GM18498 (cell line): Measurements from ENCODE around the gene TESK2.
"Not testable (repeated sequence)": the region's sequence is repeated elsewhere in the genome, so short reads cannot be mapped to it uniquely, and the experiment has no call there.

ENCODE experiments used
- ATAC-seq: cut with Tn5 transposase; IDR thresholded peaks from one replicate; pipeline ENCODE4 v1.9.1; 2021; ENCODE audit warnings: mild to moderate bottlenecking, moderate library complexity; ENCODE audit not compliant: unreplicated experiment

The TESK2 gene

DNA sequence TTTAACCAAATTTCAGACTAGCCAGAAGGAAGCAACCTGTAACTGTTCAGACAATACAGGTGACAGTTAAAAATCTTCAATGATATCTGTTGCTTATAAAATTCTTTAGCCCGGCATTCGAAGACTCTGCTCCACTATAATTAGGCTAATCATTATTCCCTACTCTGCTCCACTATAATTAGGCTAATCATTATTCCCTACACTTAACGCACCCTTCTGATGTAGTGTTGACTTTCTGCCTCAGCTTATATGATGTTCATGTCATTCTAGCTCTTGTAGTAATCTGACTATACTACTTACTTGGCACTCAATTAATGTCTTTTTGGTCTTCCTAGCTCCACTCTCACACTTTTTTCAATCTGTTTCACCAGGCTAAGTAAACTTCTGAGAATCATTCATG lies 13.3 kb downstream of the TESK2 start:
- no peak for ATAC-seq

DNA sequence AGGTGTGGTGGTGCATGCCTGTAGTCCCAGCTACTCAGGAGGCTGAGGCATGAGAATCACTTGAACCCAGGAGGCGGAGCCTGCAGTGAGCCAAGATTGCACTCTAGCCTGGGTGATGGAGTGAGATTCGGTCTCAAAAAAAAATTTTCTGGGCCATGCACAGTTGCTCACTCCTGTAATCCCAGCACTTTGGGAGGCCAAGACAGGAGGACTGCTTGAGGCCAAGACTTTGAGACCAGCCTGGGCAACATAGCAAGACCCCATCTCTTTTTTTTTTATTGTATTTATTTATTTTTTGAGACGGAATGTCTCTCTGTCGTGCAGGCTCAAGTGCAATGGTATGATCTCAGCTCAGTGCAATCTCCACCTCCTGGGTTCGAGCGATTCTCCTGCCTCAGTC lies 16.8 kb downstream of the TESK2 start:
- ATAC-seq, result not testable (repeated sequence)

DNA sequence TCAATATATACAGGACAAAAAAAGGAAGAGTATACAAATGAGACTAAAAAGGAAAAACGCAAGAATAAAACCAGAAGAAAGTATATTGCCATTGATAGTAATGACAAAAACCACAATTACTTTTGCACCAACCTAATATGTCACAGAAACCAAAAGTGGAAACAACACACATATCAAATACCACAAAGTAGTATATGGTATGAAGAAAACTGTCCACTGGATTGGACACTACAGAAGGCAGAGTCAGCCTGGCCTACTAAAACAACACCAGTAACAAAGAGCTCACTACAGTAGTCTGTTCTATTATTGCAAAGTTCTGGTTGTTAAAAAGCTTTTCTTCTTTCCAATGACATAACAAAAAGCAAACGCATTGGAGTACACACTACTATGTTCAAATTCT lies 17.7 kb downstream of the TESK2 start:
- peak; percentile 55 for ATAC-seq

DNA sequence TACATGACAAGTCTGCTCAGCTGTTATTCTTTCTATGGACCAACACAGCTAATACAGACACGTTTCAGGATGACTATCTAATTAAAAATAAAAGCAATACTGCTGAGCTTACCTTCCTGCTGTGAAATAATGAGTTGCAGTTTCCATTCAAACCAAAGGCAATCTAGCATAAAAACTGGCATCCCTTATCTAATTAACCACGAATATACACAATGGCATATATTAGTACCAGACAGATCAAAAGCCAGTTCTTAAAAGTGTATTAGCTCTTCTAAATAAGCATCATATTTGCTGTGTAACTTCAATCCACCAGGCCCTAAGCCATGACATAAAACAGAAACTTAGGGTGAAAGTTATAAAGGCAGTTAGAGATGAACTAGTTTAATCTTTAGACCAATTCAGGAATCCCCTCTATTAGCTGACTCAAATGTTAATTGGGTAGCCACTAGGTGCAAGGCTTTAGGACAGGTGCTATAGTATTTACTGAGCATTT lies 20.6 kb downstream of the TESK2 start:
- no peak for ATAC-seq

DNA sequence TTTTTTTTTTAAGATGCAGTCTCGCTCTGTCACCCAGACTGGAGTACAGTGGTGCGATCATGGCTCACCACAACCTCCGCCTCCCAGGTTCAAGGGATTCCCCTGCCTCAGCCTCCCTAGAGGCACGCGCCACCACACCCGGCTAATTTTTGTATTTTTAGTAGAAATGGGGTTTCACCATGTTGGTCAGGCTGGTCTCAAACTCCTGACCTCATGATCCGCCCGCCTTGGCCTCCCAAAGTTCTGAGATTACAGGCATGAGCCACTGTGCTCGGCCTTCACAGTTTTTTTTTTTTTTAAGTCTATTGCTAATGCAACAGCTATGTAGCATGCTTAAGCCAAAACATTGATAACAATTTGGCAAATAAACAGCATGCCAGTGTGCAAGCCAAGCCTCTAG lies 23.6 kb downstream of the TESK2 start:
- ATAC-seq, result peak; percentile 59

DNA sequence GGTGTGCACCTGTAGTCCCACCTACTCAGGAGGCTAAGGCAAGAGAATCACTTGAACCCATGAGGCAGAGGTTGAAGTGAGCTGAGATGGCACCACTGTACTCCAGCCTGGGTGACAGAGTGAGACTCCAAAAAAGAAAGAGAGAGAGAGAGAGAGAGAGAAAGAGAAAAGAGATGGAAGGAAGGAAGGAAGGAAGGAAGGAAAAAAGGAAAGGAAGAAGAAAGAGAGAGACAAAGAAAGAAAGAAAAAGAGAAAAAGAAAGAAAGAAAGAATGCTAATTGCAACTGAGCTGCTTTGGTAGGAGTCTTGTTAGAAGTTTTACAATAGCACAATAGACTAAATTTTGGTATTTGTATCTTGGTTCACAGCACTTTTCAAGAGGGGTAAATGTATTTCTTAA lies 25.7 kb downstream of the TESK2 start:
- ATAC-seq, result no peak

DNA sequence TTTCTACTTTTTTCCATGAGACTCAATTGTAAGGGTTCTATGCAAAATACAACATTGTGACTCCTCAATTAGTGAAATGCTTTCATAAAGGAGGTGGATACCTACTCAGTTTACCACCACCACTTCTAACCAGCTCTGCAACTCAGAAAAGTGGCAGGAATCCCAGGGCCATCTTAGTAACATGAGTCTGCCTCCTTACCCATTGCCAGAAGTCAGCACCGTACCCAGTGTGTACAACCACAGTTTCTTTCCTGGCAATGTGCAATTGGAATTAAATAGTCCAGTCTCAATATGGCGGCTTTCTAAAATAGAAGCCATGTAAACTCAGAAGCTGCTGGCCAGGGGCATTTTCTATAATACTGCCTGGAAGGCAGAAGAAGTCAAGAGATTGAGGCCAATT lies 32.1 kb downstream of the TESK2 start:
- no peak for ATAC-seq

DNA sequence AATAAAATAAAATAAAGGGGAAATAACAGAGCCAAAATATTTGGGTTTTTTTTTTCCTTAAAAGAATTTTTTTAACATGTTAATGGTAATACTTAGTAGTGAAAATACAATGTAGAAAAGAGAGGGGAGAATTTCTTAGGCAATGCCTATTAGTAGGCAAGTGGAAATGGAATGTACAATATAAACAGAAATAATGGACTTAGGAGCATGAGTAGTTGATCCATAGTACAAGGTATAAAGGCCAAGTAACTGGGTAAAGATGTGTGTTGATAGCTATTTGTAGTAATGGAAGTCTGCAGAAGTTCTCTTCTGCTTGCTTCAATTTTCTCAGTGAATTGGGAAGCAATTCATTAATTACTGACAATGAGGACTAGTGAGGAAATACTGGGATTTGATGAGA lies 34.4 kb downstream of the TESK2 start:
- no peak for ATAC-seq

DNA sequence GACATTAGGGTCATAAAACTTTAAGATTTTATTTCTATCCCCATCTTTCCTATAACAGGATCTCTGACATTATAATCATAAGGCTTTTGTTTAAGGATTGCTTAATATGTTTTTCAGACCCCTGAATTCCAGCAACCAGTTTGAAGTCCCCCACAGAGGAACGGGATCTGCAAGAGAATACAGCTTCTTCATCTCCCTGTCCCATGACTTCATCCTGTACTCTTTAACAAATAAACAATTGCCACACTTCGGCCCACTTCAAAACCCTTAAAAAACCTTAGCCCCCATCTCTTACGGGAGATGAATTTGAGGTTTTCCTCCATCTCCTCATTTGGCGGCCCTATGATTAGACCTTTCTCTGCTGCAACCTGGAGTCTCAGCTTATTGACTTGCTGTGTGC lies 35.8 kb downstream of the TESK2 start:
- ATAC-seq, result no peak

DNA sequence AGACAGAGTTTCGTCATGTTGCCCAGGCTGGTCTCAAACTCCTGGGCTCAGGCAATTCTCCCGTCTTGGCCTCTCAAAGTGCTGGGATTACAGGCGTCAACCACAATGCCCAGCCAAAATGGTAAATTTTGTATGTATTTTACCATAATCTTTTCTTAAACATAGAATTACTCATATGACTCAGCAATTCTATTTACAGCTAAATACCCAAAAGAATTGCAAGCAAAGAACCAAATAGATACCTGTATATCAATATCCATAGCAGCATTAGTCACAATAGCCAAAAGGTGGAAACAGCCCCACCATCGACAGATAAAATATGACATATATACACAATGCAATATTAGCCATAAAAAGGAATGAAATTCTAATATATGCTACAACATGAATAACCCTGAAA lies 36.5 kb downstream of the TESK2 start:
- ATAC-seq, result no peak

DNA sequence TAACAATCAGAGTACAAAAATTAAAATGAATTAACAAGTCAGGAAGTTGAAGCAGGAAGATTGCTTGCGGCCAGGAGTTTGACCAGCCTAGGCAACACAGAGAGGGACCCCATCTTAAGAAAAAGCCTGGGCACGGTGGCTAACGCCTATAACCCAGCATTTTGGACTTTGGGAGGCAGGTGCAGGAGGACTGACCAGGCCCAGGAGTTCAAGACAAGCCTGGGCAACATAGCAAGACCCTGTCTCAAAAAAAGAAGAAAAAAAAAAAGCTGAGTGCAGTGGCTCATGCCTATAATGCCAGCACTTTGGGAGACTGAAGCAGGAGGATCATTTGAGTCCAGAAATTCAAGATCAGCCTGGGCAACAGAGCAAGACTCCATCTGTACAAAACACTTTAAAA lies 38.5 kb downstream of the TESK2 start:
- ATAC-seq, result no peak

DNA sequence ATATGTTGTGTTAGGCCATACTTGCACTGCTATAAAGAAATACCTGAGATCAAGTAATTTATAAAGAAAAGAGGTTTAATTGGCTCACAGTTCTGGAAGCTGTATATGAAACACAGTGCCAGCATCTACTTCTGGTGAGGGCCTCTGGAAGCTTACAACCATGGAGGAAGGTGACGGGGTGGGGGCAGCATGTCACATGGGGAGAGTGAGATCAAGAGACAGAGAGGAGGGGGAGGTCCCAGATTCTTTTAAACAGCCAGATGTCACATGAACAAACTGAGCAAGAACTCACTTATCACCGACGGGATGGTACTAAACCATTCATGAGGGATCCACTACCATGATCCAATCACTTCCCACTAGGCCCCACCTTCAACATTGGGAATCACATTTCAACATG lies 42.6 kb downstream of the TESK2 start:
- ATAC-seq, result no peak

DNA sequence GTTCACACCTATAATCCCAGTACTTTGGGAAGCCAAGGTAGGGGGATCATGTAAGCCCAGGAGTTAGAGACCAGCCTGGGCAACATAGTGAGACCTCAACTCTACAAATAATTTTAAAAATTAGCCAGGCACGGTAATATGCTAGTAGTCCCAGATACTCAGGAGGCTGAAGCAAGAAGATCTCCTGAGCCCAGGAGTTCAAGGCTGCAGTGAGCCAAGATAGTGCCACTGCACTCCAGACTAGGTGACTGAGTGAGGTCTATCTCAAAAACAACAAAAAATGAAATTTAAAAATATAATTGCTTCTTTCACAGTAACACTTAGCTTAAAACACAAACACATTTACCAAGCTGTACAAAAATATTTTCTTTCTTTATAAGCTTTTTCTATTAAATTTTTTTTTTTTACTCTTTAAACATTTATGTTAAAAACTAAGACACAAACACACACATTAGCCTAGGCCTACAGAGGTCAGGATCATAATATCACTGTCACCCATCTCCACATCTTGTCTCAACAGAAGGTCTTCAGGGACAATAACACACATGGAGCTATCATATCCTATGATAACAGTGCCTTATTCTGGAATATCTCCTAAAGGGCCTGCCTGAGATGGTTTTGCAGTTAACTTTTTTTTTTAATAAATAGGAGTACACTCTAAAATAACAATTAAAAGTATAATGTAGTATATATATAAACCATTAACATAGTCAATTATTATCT lies 43.9 kb downstream of the TESK2 start:
- ATAC-seq, result no peak

DNA sequence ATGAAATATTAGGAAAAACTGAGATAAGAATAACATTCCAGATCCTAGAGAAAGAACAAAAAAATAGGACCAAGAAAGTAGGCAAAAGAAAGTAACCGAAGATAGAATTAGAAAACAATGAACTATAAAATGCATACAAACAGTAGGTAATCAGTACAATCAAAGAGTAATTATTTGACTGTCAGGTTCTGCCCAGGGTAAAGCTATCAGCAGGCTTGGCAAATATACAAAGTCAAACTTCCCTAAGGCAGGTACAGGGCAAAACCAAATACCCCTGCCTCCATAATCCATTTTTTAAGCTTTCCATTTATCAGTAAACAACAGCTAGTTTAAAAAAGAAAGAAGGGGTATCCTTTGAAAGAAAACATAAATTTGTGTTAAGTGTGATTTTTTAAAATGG lies 44.4 kb downstream of the TESK2 start:
- ATAC-seq, result no peak

DNA sequence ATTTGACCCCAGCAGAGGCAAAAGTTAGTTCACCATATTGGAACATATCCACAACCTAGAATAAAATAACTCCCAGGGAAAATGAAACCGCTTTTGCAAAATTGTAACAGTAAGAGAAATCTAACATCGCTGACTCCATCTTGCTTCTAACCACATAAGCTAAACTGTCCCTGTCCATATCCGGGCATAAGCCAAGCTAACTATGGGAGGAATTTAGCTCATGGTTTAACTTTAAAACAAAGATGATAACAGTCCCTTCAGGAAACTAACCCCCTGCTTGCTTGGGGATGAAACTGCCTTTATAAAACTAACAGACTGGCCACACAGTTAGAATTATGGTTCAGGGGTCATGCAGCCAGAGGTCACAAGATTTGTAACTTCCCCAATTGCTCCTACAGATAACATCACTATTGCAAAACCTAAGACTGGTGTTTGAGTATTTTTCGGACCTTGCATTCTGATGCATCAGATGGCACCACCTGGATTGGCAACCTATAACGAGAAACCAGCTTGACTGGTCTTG lies 46.3 kb downstream of the TESK2 start:
- no peak for ATAC-seq

DNA sequence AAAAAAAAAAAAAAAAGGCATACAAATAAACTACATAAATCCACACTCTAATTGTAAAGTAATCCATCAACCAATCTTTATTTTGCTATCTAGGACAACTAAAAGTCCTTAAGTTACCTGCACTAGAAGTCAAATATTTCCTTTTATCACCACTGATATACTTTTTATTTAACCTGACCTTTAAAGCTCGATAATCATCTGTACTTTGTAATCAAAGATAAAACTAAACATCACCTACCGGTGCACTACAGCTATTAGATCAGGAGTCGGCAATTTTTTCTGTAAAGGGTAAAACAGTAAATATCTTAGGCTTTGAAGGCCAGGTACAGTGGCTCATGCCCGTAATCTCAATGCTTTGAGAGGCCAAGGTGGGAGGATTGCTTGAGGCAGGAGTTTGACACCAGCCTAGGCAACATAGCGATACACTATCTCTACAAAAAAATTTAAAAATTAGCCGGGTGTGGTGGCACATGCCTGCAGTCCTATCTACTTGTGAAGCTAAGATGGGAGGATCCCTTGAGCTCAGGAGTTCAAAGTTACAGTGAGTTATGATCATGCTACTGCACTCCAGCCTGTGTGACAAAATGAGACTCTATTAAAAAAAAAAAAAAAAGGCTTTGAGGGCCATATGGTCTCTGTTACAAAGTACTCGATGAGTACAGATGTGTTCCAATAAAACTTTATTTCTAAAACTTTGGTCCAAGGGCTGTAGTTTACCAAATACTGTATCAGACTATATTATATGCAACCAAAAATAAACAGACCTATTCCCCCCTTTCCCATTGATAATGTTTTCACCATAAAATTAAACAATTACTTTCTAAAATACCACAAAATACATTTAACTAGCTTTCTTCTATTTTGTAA lies 47.1 kb downstream of the TESK2 start:
- ATAC-seq, result no peak

DNA sequence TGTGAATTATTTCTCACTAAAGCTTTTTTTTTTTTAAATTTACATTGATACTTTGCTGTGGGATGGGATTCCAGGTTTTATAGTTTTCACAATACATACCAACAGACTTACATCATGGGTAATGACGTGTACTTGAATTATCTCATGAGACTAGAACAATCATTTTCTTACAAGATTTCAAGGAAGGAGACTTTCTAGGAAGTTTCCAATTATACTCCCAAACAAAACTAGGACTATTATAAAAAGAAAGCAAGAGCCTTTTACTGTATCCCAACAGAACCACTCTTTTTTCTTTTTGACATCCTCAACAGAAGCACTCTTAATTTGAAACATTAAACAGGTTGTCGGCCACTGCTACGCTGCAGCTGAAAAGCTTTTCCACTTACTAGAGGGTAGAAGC lies 48.7 kb downstream of the TESK2 start:
- no peak for ATAC-seq

DNA sequence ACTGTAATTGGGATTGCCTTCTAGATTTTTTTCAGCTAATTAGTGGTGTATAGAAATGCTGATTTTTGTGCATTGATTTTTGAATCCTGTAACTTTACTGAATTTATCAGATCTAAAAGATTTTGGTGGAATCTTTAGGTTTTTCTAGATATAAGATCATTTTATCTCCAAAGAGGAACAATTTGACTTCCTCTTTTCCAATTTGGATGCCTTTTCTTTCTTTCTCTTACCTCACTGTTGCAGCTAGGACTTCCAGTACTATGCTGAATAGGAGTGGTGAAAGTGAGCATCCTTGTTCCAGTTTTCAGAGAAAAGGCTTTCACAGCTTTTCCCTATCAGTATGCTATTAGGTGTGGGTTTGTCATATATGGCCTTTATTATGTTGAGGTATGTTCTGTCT lies 53.6 kb downstream of the TESK2 start:
- ATAC-seq, result no peak

DNA sequence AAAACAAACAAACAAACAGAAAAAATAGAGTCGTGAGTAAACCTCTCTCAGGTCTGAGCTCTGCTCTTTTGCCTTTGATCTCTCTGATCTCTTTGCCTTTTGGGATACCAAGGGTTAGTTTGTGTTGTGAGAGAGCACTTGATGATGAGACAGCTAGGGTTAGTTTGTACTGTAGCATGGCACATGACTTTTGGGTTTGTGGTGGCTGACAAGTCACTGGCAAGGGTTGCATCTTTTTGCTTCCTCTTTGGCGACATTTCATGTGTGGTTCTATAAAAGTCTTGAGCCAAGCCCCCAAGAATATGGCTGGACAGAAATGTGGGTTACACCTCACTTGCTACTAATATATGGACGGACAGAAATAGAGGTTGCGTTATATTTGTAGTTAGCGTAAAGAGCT lies 60.5 kb downstream of the TESK2 start:
- no peak for ATAC-seq

DNA sequence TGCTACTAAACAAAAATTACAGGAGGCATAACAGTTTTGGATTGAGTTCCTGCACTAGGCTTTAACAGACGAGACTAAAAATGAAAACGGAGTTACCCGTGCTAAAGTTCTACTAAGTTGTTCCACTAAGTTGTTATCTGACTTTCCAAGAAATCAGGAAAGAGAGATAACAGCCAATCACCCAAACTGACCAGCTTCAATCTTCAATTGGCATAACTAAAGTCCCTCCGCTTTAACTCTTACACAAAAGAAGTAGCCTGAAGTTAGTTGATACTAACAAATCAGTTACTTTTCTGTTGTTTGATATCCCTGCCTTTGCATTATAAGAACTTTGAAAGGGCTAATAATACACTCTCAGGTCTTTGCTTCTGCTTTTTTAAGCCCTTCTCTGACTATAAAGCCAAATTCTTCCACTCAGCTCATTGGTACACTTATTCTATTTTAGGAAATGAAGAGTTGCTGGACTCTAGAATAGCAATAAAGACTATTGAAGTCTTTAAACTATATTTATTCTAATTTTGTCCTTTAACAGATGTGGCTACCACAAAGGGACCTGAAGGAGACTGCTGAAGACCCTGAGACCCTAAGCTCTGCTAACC lies 61.3 kb downstream of the TESK2 start:
- ATAC-seq, result no peak

DNA sequence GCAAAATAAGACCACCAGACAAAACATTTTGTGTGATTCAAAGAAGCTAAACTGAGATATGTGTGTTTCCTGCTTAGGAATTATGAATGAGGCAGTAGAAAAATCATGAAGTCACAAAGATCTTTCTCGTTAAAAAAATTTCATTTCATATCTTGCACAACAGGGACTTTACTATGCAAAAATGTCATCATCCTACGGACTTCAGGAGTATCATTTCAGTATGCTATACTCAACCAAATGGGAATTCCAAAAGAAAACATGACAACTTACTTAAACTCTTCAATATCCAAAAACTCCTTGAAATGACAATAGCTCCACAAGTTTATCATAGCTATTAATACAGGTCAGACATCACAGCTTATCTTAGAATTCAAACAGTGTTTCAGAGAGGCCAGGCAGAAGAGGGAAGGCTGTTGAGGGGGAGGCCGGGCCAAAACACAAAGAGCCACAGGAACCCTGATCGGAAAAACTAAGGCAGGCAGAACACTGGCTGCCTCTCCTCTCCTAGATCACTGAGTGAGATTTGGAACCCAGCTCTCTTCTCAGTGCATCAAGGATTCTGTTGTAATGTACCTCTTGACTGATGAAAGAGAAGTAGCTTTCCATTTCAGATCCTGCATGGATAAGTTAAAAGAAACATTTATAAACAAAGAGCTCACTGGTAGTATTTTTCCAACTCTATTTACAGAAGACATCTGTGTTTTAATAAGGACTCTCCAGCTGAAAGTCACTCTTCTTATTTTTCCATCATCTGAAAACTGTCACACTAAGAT lies 66.9 kb downstream of the TESK2 start:
- ATAC-seq, result no peak
